ENCODE results near the gene EFHC2. TPM values are rescaled to one million over a fixed set of nuclear protein-coding genes. Genes with fewer than 3 reads are reported as not detected.

The EFHC2 gene
- total and polyA plus RNA-seq, 2 of the 8 experiments (the other 6 are each of a cell fraction or from before 2014, with no cell fraction given) = 1.8 to 3.4 TPM

DNA sequence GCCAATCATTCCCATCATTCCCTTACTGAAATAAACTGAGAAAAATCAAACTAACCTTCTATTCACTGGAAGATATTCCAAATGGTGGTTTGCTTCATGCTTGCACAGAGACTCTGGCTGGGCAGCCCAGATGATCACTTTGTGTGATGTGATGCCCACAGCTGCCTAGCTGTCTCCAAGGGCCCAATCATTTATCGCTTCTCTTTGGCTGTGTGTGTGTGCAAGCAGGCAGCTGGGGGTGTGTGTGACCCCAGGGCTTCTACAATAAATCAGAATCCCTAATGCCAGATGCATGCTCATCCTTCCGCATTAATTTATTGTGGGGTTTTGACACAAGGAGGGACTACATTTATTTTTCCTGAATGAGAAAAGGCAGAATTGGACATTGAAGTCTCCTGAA is 230.1 kb downstream of the EFHC2 start:
- H3K18ac ChIP-seq (ENCODE audit: extremely low read depth, low read length) = no peak overlapping the region
- no peak overlapping the region for H3K4me2 ChIP-seq (ENCODE audit: insufficient read depth in 1 of 2, low read depth in 2 of 2, low read length in 2 of 2)
- H2AFZ ChIP-seq (ENCODE audit: low read length) = no peak overlapping the region
- no peak overlapping the region for H3K4ac ChIP-seq (replicated peaks; ENCODE audit: insufficient read length, low read depth, low read length)
- FAIRE-seq = no peak
- DNase-seq (ENCODE audit: low read depth in 1 of 2, low spot score in 2 of 2) = no peak
- H2BK12ac ChIP-seq (ENCODE audit: low read depth, low read length) = no peak overlapping the region
- no peaks in the 10 kb centered on the region for H3K79me1 ChIP-seq (ENCODE audit: low read depth, low read length)
- ChIA-PET POLR2A (ENCODE audit: partially characterized antibody) (interaction anchor here (1.0 kb wide), 1 partner anchor 281 kb away, joined by 3 read pairs; no protein-coding TSS in a partner anchor), CTCF (ENCODE audit: partially characterized antibody) (no interaction called here)
- H3K4me3 ChIP-seq (ENCODE audit: extremely low read depth in 1 of 4, insufficient read depth in 2 of 4, low read depth in 3 of 4, low read length in 4 of 4) = no peak overlapping the region
- H3K23me2 ChIP-seq (ENCODE audit: low read depth, low read length) = no peaks in the 10 kb centered on the region
- H4K8ac ChIP-seq (ENCODE audit: extremely low read depth, insufficient read depth, low read length) = no peak overlapping the region
- no peak overlapping the region for H3K14ac ChIP-seq (ENCODE audit: insufficient read length)
- TF ChIP-seq EP300 (IDR thresholded peaks at IDR 0.05; ENCODE audit: borderline replicate concordance in 1 of 2, low read depth in 2 of 2, low read length in 2 of 2) = no peak
- no peaks in the 10 kb centered on the region for H4K20me1 ChIP-seq (replicated peaks in 1 of 2; ENCODE audit: control insufficient read depth in 1 of 2, insufficient read depth in 2 of 2, low read length in 2 of 2)
- no peak overlapping the region for H2AK5ac ChIP-seq (ENCODE audit: low read depth, low read length)
- no peaks in the 10 kb centered on the region for H3K4me1 ChIP-seq (replicated peaks in 1 of 4; ENCODE audit: control insufficient read depth in 3 of 4, insufficient read depth in 4 of 4, low read length in 3 of 4)
- no peaks in the 10 kb centered on the region for H3K79me2 ChIP-seq (ENCODE audit: control insufficient read depth in 1 of 2, insufficient read depth in 2 of 2, low read length in 2 of 2)
- H3K27ac ChIP-seq (ENCODE audit: low read depth, low read length) = no peak overlapping the region
- no peak overlapping the region for H4K91ac ChIP-seq (replicated peaks; ENCODE audit: insufficient read length, low read length)
- no peak overlapping the region for H2BK20ac ChIP-seq (ENCODE audit: low read length)
- H3K27me3 ChIP-seq (replicated peaks in 1 of 4; ENCODE audit: control insufficient read depth in 3 of 4, extremely low read depth in 1 of 4, insufficient read depth in 3 of 4, low read length in 3 of 4) = no peaks in the 10 kb centered on the region
- H3K56ac ChIP-seq (replicated peaks; ENCODE audit: insufficient read length, low read depth, low read length) = no peak overlapping the region
- no peak overlapping the region for H2BK120ac ChIP-seq (replicated peaks; ENCODE audit: low read depth, low read length)
- H3K36me3 ChIP-seq (ENCODE audit: control insufficient read depth in 2 of 4, insufficient read depth in 4 of 4, low read length in 3 of 4) = no peaks in the 10 kb centered on the region
- H2BK5ac ChIP-seq (ENCODE audit: low read depth, low read length) = no peak overlapping the region
- no peak overlapping the region for H3K9ac ChIP-seq (replicated peaks in 1 of 4; ENCODE audit: extremely low read depth in 1 of 4, low read depth in 3 of 4, low read length in 3 of 4)
- WGBS, 2 experiments (ENCODE audit: extremely low coverage in 1 of 2, insufficient coverage in 1 of 2, insufficient read length in 1 of 2, insufficient replicate concordance in 2 of 2, low coverage in 1 of 2, low lambda C conversion rate in 2 of 2, missing lambda C conversion rate in 1 of 2) = 90% methylated on average over 1 of the region's 2 CpGs; no CpG with 5 or more reads in 1 of the 2 experiments
- no peak overlapping the region for H3K23ac ChIP-seq (ENCODE audit: insufficient read length)
- no peak overlapping the region for H4K5ac ChIP-seq (ENCODE audit: insufficient read length, low read depth, low read length)
- no peaks in the 10 kb centered on the region for H3K9me3 ChIP-seq (ENCODE audit: insufficient read depth in 2 of 2, low read depth in 1 of 2, low read length in 1 of 2)
- no peak overlapping the region for H2BK15ac ChIP-seq (ENCODE audit: low read length)
